Astrocyte of the hippocampus (primary cell): Measurements from ENCODE around the gene HDDC3.

ENCODE experiments used
- DNase-seq: peaks from one replicate; pipeline ENCODE4 v3.0.0; 2011; ENCODE audit warnings: low read depth, low spot score

HDDC3 gene

GRCh38 chr15:90891346-90891949 is 40.9 kb downstream of the HDDC3 start:
- DNase-seq, result no peak

GRCh38 chr15:90890839-90891238 is 41.5 kb downstream of the HDDC3 start:
- DNase-seq, result no peak

GRCh38 chr15:90889736-90890456 is 42.5 kb downstream of the HDDC3 start:
- no peak for DNase-seq

GRCh38 chr15:90889313-90889730 is 43.0 kb downstream of the HDDC3 start:
- DNase-seq, result no peak

GRCh38 chr15:90887037-90887481 is 45.3 kb downstream of the HDDC3 start:
- DNase-seq, result no peak

- DNase-seq, result no peak
These were observed 46.1 kb downstream of the HDDC3 start for GRCh38 chr15:90886291-90886614.

- DNase-seq, result peak; percentile 82
These were observed 46.7 kb downstream of the HDDC3 start for GRCh38 chr15:90885432-90886290.

GRCh38 chr15:90884719-90885431 is 47.5 kb downstream of the HDDC3 start:
- no peak for DNase-seq

GRCh38 chr15:90883976-90884718 is 48.2 kb downstream of the HDDC3 start, which contains the start of gene FES:
Gene FES (plus strand): TSS chr15:90884504. CDS start chr15:90885046, 542 bp downstream.
- DNase-seq, result peak; percentile 78

GRCh38 chr15:90883526-90883975 is 48.8 kb downstream of the HDDC3 start:
- no peak for DNase-seq

GRCh38 chr15:90882781-90883525 is 49.4 kb downstream of the HDDC3 start:
- DNase-seq, result no peak

- DNase-seq, result no peak
These were observed 50.2 kb downstream of the HDDC3 start for GRCh38 chr15:90881978-90882721.

- DNase-seq, result no peak
These were observed 51.0 kb downstream of the HDDC3 start for GRCh38 chr15:90881181-90881977.

- DNase-seq, result no peak
These were observed 51.8 kb downstream of the HDDC3 start for GRCh38 chr15:90880381-90881145.
